WTC11 (cell line): ENCODE results near the gene TCHP. TPM values are rescaled to one million over a fixed set of nuclear protein-coding genes. Genes with fewer than 3 reads are reported as not detected.

Experiments
- ATAC-seq: fragments of 200-7000 bp; cut with Tn5 transposase; 2 replicates; pipeline ENCODE4 v1.10.0; 2021; ENCODE audit warnings: mild to moderate bottlenecking, moderate library complexity
- CTCF ChIA-PET: fragments of 300-600 bp; sonication (Branson Sonifier 250); formaldehyde crosslinking; loops from one replicate; lab custom pipeline; 2021; ENCODE audit warnings: antibody characterized with exemption; lab: Charles Lee
- POLR2A ChIA-PET: fragments of 350-600 bp; sonication (Branson Sonifier 250); formaldehyde crosslinking; loops from one replicate; lab custom pipeline; 2021; ENCODE audit warnings: antibody characterized with exemption; lab: Charles Lee
- DNase-seq: peaks from one replicate; pipeline ENCODE4 v3.0.0; 2021; ENCODE audit warnings: low spot score
- H3K27ac Mint-ChIP-seq: 2 replicates; pipeline ENCODE4 v1.8.0; 2021; ENCODE audit warnings: mixed read lengths
- H3K27me3 Mint-ChIP-seq: 2 replicates; pipeline ENCODE4 v1.8.0; 2021; ENCODE audit warnings: low read depth, mild to moderate bottlenecking, moderate library complexity, mixed read lengths
- H3K36me3 Mint-ChIP-seq: 2 replicates; pipeline ENCODE4 v1.8.0; 2021; ENCODE audit warnings: mixed read lengths
- H3K4me1 Mint-ChIP-seq: 2 replicates; pipeline ENCODE4 v1.8.0; 2022; ENCODE audit warnings: mixed read lengths
- H3K4me3 Mint-ChIP-seq: 2 replicates; pipeline ENCODE4 v1.8.0; 2021; ENCODE audit warnings: mild to moderate bottlenecking, moderate library complexity, mixed read lengths
- H3K9me3 Mint-ChIP-seq: 2 replicates; pipeline ENCODE4 v1.8.0; 2021; ENCODE audit warnings: mixed read lengths
- AR ChIP-seq: fragments of 250-450 bp; sonication (Bioruptor Pico); IDR thresholded peaks from 2 replicates; pipeline ENCODE4 v1.9.0; 2021; ENCODE audit warnings: mild to moderate bottlenecking
- ARID4B ChIP-seq: sonication (generic); formaldehyde crosslinking; IDR thresholded peaks from 2 replicates; pipeline ENCODE4 v1.8.0; 2023; ENCODE audit warnings: missing genetic modification reagents, mild to moderate bottlenecking, borderline replicate concordance
- ATF3 ChIP-seq: sonication (generic); formaldehyde crosslinking; conservative IDR thresholded peaks from 2 replicates; pipeline ENCODE4 v1.8.1; 2022; ENCODE audit warnings: mild to moderate bottlenecking, missing genetic modification reagents
- E2F4 ChIP-seq: sonication (generic); formaldehyde crosslinking; IDR thresholded peaks from 2 replicates; pipeline ENCODE4 v1.8.1; 2022; ENCODE audit warnings: low read depth, mild to moderate bottlenecking, moderate library complexity, missing genetic modification reagents, borderline replicate concordance
- ESRRA ChIP-seq: sonication (generic); formaldehyde crosslinking; IDR thresholded peaks from 2 replicates; pipeline ENCODE4 v1.8.1; 2022; ENCODE audit warnings: mild to moderate bottlenecking, missing genetic modification reagents, borderline replicate concordance
- FOXP4 ChIP-seq: sonication (generic); formaldehyde crosslinking; IDR thresholded peaks from 2 replicates; pipeline ENCODE4 v1.8.0; 2022; ENCODE audit warnings: mild to moderate bottlenecking, missing genetic modification reagents
- GRHL2 ChIP-seq: fragments of 250-450 bp; sonication (Bioruptor Pico); IDR thresholded peaks from 2 replicates; pipeline ENCODE4 v1.8.0; 2022; ENCODE audit warnings: mild to moderate bottlenecking, moderate library complexity; ENCODE audit not compliant: insufficient replicate concordance, severe bottlenecking
- GTF2I ChIP-seq: fragments of 250-450 bp; sonication (Bioruptor Pico); conservative IDR thresholded peaks from 2 replicates; pipeline ENCODE4 v1.4.0; 2021; ENCODE audit warnings: mild to moderate bottlenecking
- JUN ChIP-seq: sonication (generic); formaldehyde crosslinking; IDR thresholded peaks from 2 replicates; pipeline ENCODE4 v1.8.0; 2023; ENCODE audit warnings: mild to moderate bottlenecking, missing genetic modification reagents
- MXD4 ChIP-seq: fragments of 250-450 bp; sonication (Bioruptor Pico); IDR thresholded peaks from 2 replicates; pipeline ENCODE4 v1.8.0; 2021; ENCODE audit warnings: mild to moderate bottlenecking, moderate library complexity, borderline replicate concordance
- NFYB ChIP-seq: sonication (generic); formaldehyde crosslinking; conservative IDR thresholded peaks from 2 replicates; pipeline ENCODE4 v1.8.0; 2022; ENCODE audit warnings: low read depth, missing genetic modification reagents
- SMAD3 ChIP-seq: sonication (generic); formaldehyde crosslinking; IDR thresholded peaks from 2 replicates; pipeline ENCODE4 v1.8.0; 2022; ENCODE audit warnings: missing genetic modification reagents, mild to moderate bottlenecking, borderline replicate concordance
- TEAD1 ChIP-seq: sonication (generic); formaldehyde crosslinking; IDR thresholded peaks from 2 replicates; pipeline ENCODE4 v1.8.0; 2022; ENCODE audit warnings: mild to moderate bottlenecking, missing genetic modification reagents
- ZNF232 ChIP-seq: sonication (generic); formaldehyde crosslinking; IDR thresholded peaks from 2 replicates; pipeline ENCODE4 v1.8.0; 2022; ENCODE audit warnings: mild to moderate bottlenecking, missing genetic modification reagents
- ZNF263 ChIP-seq: sonication (generic); formaldehyde crosslinking; IDR thresholded peaks from 2 replicates; pipeline ENCODE4 v1.8.1; 2022; ENCODE audit warnings: low read depth, mild to moderate bottlenecking, moderate library complexity, missing genetic modification reagents
- total RNA-seq: library from RNA; stranded (reverse); gene quantifications from 3 replicates; pipeline ENCODE4 v1.2.3, GENCODE V29; 2021
- TF ChIP-seq, protein P1 (sequence below): sonication (generic); formaldehyde crosslinking; IDR thresholded peaks from 2 replicates; pipeline ENCODE4 v1.8.1; 2022; ENCODE audit warnings: mild to moderate bottlenecking, missing genetic modification reagents, moderate library complexity, borderline replicate concordance
- TF ChIP-seq, protein P2 (sequence below): sonication (generic); formaldehyde crosslinking; IDR thresholded peaks from 2 replicates; pipeline ENCODE4 v1.8.0; 2023; ENCODE audit warnings: missing genetic modification reagents

Gene TCHP
- total RNA-seq, 1 experiment from 2014 or later = 7.9 TPM

GRCh38 chr12:109934026-109934425 is 34.0 kb downstream of the TCHP start:
- Mint-ChIP-seq H3K36me3 (peaks cover 36% of the 10 kb centered on the region), H3K27ac (peak overlapping the region; percentile 36; the same call in 1 of the 2 replicates), H3K9me3 (no peaks in the 10 kb centered on the region), H3K27me3 (no peaks in the 10 kb centered on the region), H3K4me3 (no peak overlapping the region), H3K4me1 (no peaks in the 10 kb centered on the region)
- ChIA-PET CTCF (interaction anchor here (0.7 kb wide), 1 partner anchor 91 kb away, joined by 4 read pairs; no protein-coding TSS in a partner anchor), POLR2A (no interaction called here)
- DNase-seq = no peak
- no peak for ATAC-seq
- TF ChIP-seq ATF3 (CRISPR knock-in tag) (no peak), FOXP4 (CRISPR knock-in tag) (no peak), MXD4 (no peak), ESRRA (CRISPR knock-in tag) (no peak)

- Mint-ChIP-seq H3K36me3 (peaks cover 26% of the 10 kb centered on the region), H3K27me3 (no peaks in the 10 kb centered on the region), H3K27ac (no peak overlapping the region), H3K4me3 (no peak overlapping the region), H3K9me3 (no peaks in the 10 kb centered on the region), H3K4me1 (no peaks in the 10 kb centered on the region)
- DNase-seq (no peak), ATAC-seq (no peak)
- CTCF ChIA-PET = no interaction called here
- POLR2A ChIA-PET = no interaction called here
- TF ChIP-seq, protein P1, sequence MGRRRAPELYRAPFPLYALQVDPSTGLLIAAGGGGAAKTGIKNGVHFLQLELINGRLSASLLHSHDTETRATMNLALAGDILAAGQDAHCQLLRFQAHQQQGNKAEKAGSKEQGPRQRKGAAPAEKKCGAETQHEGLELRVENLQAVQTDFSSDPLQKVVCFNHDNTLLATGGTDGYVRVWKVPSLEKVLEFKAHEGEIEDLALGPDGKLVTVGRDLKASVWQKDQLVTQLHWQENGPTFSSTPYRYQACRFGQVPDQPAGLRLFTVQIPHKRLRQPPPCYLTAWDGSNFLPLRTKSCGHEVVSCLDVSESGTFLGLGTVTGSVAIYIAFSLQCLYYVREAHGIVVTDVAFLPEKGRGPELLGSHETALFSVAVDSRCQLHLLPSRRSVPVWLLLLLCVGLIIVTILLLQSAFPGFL (CRISPR knock-in tag) = no peak
- TF ChIP-seq, protein P2, sequence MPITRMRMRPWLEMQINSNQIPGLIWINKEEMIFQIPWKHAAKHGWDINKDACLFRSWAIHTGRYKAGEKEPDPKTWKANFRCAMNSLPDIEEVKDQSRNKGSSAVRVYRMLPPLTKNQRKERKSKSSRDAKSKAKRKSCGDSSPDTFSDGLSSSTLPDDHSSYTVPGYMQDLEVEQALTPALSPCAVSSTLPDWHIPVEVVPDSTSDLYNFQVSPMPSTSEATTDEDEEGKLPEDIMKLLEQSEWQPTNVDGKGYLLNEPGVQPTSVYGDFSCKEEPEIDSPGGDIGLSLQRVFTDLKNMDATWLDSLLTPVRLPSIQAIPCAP (CRISPR knock-in tag) = no peak
- TF ChIP-seq E2F4 (no peak), ZNF263 (CRISPR knock-in tag) (no peak), ZNF232 (CRISPR knock-in tag) (no peak), AR (CRISPR knock-in tag) (no peak), ESRRA (CRISPR knock-in tag) (no peak), JUN (no peak), ARID4B (no peak), GTF2I (CRISPR knock-in tag) (no peak), SMAD3 (CRISPR knock-in tag) (no peak), GRHL2 (no peak), TEAD1 (no peak), NFYB (CRISPR knock-in tag) (no peak)
Measured at GRCh38 chr12:109937371-109937770, 37.3 kb downstream of the TCHP start.
